Right lobe of liver (tissue), 4 donors: ENCODE results near the gene HFM1.

Experiments
- CTCF ChIP-seq, 4 donors: fragments of 200-600 bp in 3 of 4; fragments of 450-650 bp in 1 of 4; IDR thresholded peaks; one replicate each; pipeline versions ENCODE4 v1.5.1 to v1.8.0; 2016 to 2022; ENCODE audit warnings: antibody characterized with exemption in 4 of 4, mild to moderate bottlenecking in 2 of 4
- POLR2A ChIP-seq: fragments of 450-650 bp; IDR thresholded peaks from one replicate; pipeline ENCODE4 v1.6.1; 2017; ENCODE audit warnings: antibody characterized with exemption, mild to moderate bottlenecking
- donor health status: DM: no; HTN: no; CAD: no.
- donor health status: DM: no; HTN: no; CAD: no.
- donor health status: DM: no; HTN: yes; CAD: no.

GRCh38 chr1:91400133-91400725 is 4.4 kb downstream of the HFM1 start:
- TF ChIP-seq CTCF (IDR thresholded peaks at IDR 0.05) (no peak), POLR2A (no peak)
